ENCODE results near the gene TMEM132C. TPM values are rescaled to one million over a fixed set of nuclear protein-coding genes. Genes with fewer than 3 reads are reported as not detected.

Gene TMEM132C
- total RNA-seq, 1 donor from 2014 or later: not detected

GRCh38 chr12:128449146-128449894 lies 182.3 kb downstream of the TMEM132C start:
- Mint-ChIP-seq H3K36me3 (ENCODE audit: low read depth) (no peaks in the 10 kb centered on the region), H3K9me3 (peaks cover 4% of the 10 kb centered on the region), H3K4me1 (no peaks in the 10 kb centered on the region), H3K27me3 (no peaks in the 10 kb centered on the region), H3K27ac (no peak overlapping the region), H3K4me3 (no peak overlapping the region)
- ChIA-PET POLR2A (no interaction called here), CTCF (no interaction called here)
- DNase-seq (no peak), ATAC-seq (ENCODE audit: low read depth) (no peak)
- no peak for TF ChIP-seq CTCF (IDR thresholded peaks at IDR 0.05)
- intact Hi-C loops (cut with micrococcal nuclease): no loop called here

GRCh38 chr12:128450810-128451209 lies 183.8 kb downstream of the TMEM132C start:
- ChIA-PET POLR2A (no interaction called here), CTCF (no interaction called here)
- no peak for ATAC-seq (ENCODE audit: low read depth)
- intact Hi-C loops (cut with micrococcal nuclease): no loop called here
- peaks cover 6% of the 10 kb centered on the region for H3K9me3 Mint-ChIP-seq
- DNase-seq: no peak
- TF ChIP-seq CTCF (IDR thresholded peaks at IDR 0.05): no peak
- no peak overlapping the region for H3K27ac Mint-ChIP-seq
- no peaks in the 10 kb centered on the region for H3K36me3 Mint-ChIP-seq (ENCODE audit: low read depth)
- H3K4me3 Mint-ChIP-seq: no peak overlapping the region
- H3K27me3 Mint-ChIP-seq: no peaks in the 10 kb centered on the region
- H3K4me1 Mint-ChIP-seq: no peaks in the 10 kb centered on the region

GRCh38 chr12:128455851-128456250 lies 188.9 kb downstream of the TMEM132C start:
- no peaks in the 10 kb centered on the region for H3K27me3 Mint-ChIP-seq
- POLR2A ChIA-PET: no interaction called here
- intact Hi-C loops (cut with micrococcal nuclease): no loop called here

DNA sequence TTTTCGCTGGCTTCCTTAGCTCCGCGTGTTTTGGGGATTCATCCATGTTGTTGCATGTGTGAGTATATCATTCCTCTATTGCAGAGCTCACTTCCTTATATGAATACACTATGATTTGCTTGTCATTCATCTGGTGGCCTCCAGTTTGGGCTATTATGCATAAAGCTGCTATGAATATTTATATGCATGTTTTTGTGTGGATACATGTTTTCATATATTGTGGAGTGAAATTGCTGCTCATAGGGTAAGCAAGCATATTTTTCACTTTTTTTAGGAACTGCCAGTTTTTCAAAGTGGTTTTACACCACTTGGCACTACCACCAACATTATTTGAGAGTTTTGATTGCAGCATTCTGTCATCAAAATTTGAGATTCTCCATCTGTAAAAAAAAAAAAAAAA lies 190.0 kb downstream of the TMEM132C start:
- Mint-ChIP-seq H3K9me3 (peaks cover 3% of the 10 kb centered on the region), H3K27ac (no peak overlapping the region), H3K27me3 (no peaks in the 10 kb centered on the region), H3K4me3 (no peak overlapping the region), H3K4me1 (no peaks in the 10 kb centered on the region), H3K36me3 (ENCODE audit: low read depth) (no peaks in the 10 kb centered on the region)
- no peak for ATAC-seq (ENCODE audit: low read depth)
- TF ChIP-seq CTCF (IDR thresholded peaks at IDR 0.05): no peak
- intact Hi-C loops (cut with micrococcal nuclease): no loop called here
- POLR2A ChIA-PET: no interaction called here
- DNase-seq: no peak
- CTCF ChIA-PET: no interaction called here

More at GRCh38 chr12:128455851-128456250, 188.9 kb downstream of the TMEM132C start:
- H3K9me3 Mint-ChIP-seq: peaks cover 3% of the 10 kb centered on the region
- CTCF ChIA-PET: no interaction called here
- H3K36me3 Mint-ChIP-seq (ENCODE audit: low read depth): no peaks in the 10 kb centered on the region
- DNase-seq (no peak), ATAC-seq (ENCODE audit: low read depth) (no peak)
- no peaks in the 10 kb centered on the region for H3K4me1 Mint-ChIP-seq
- no peak overlapping the region for H3K4me3 Mint-ChIP-seq
- no peak overlapping the region for H3K27ac Mint-ChIP-seq
- no peak for TF ChIP-seq CTCF (IDR thresholded peaks at IDR 0.05)

GRCh38 chr12:128458301-128458974 lies 191.5 kb downstream of the TMEM132C start:
- H3K4me3 Mint-ChIP-seq: no peak overlapping the region
- CTCF ChIA-PET: no interaction called here
- H3K36me3 Mint-ChIP-seq (ENCODE audit: low read depth): no peaks in the 10 kb centered on the region
- no peak for TF ChIP-seq CTCF (IDR thresholded peaks at IDR 0.05)
- no peaks in the 10 kb centered on the region for H3K4me1 Mint-ChIP-seq
- POLR2A ChIA-PET: no interaction called here
- intact Hi-C loops (cut with micrococcal nuclease): no loop called here
- H3K9me3 Mint-ChIP-seq: peaks cover 3% of the 10 kb centered on the region
- ATAC-seq (ENCODE audit: low read depth) (no peak), DNase-seq (no peak)
- no peaks in the 10 kb centered on the region for H3K27me3 Mint-ChIP-seq
- H3K27ac Mint-ChIP-seq: no peak overlapping the region

Data from activated B cell treated with CpG ODN at 0.5 μM for 24 hours (primary cell).